NOMO-1 treated with dmso at 0.1 percent for 144 hours (cell line): Measurements from ENCODE around the gene ALKAL2.

Experiments
- DNase-seq: peaks from one replicate; lab custom pipeline; 2025; ENCODE audit not compliant: unreplicated experiment; lab: John Stamatoyannopoulos, UW

The ALKAL2 gene

DNA sequence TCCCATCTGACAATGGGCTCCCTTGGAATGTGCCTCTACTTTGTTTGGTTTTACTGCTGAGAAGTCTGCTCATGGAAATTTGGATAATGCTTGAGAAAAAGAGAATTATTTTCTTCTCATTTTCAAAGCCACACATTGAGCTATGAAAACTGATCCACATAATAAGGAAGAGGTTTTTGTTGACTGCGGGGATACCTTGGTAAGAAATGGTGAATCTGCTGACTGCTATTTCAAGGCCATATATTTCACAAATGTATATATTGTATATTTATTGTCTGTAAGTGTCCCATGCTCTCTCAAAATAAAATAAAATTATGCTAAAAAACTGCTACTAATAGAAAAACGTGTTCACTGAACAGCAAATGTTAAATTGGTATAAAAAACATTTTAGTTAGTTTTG, 39.2 kb downstream of the ALKAL2 start:
- DNase-seq, result no peak

DNA sequence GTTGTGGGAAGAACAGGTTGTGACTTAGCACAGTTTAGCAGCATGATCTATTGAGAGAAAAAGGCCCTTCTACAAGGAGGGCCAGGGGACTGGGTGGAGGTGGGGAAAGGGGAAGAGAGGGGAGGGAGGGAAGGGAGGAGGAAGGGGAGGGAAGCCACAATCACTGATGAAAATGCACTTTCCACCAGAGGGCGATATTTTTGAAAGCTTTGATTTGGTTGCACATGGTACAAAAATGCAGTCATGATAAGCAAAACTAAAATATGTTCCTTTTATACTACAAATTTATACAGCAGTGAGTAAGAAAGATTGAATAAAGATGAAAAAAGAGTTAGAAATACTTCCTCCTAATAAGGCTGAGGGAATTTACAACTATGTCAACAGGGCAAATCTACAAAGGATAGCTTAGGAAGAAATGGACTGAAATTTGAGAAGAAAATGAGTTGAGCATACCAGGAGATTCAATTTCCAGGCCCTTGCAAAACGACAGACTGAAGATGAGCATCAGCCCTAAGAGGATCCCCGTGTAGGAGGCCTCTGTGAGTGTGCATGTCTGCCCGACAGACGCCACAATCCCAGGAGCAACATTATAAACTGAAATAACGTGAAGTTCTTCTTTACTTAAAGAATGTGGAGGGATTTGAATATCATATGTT, 41.3 kb downstream of the ALKAL2 start:
- DNase-seq, result no peak

DNA sequence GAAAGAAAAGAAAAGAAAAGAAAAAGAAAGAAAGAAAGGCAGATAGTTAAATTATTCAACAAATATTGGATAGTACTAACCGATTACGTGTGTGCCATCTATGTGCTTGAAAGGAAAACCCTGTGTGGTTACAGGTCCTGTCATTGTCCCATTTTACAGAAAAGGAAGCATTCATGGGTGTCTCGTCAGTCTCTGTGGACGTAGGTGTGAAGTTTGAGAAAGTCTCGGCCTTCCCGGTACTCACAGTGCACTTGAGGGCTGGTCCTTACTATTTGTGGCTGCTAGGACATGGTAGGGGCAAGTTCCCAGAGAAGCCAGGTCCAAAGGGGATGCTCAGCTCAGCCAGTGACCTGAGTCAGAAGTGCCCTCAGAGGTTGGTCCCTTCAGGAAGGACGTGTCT, 43.3 kb downstream of the ALKAL2 start:
- no peak for DNase-seq

DNA sequence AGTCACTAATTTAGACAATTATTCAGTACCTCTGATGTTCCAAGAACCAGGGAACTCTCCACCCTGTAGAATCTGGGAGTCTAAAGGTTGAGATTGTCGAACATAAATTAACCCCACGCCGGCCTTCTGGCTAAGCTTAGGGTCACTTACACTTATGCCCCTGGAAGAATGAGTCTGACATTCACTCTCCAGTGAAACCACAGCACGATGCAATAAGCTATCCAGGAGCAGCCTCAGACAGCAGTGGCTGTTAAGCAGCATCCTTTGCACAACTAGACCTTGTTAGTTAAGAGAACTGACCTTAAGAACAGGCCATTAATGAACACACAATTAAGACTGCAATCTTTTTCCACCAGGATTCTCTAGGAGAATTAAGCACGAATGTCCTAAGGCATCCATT, 49.0 kb downstream of the ALKAL2 start:
- DNase-seq, result no peak

DNA sequence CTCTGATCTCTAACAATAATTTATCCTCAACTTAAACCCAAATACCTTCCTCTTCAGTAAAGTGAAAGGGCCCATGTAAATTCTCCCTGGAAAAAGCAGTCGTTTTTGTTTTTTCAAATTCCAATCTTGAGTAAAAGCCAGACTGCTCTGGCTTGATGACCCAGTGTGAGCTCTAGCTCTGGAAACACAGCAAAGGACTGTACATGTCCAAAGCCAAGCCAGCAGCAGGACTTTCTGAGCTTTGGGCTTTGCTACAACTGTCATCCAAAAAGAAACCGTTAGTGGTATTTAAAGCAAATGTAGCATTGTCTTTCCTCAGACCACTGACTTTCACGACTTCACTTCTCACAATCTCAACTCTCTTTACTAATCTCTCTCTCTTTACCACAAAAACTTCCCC, 49.5 kb downstream of the ALKAL2 start:
- DNase-seq, result no peak

DNA sequence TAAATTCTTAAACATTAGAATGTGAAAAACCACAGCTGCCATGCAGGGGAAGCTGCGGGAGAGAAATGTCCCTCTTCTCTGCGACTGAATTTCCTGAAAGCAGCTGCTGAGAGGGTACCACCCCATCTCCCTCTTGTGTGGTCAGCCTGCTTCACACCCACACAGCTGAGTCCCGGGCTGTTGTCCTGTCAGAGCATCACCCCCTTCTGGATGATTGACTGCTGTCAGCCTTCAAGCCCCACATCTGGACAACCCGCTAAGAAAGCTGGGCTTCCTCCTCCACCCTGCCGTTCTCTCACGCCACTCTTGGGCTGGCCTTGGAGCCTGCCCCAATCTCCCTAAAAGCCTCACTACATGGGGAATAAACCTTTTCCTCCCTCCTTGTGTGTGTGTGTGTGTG, 50.0 kb downstream of the ALKAL2 start:
- DNase-seq, result no peak

DNA sequence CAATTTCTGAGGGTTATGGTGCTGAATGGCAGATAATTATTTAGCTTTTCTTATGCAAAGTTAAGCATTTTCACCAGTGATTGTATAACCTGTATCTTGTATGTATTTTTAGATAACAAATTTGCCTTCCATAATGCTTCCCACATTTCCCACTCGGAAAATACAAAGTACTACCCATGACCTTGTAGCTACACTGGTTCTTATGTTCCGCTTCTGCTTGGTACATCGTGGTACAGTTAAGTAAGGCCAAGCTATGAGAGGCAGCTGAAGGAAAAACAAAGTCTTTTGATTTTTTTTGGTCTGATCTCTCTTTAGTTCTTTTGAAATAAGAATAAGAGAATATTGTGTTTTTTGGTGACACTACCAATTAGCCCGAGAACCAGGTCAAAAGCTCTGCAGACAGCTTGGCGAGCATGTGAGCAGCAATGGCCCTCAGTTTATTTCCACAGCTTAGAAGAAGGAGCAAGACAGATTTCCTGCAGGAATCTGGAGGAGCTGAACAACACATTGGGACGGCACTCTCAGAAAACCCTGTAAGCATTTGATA, 50.8 kb downstream of the ALKAL2 start:
- no peak for DNase-seq

DNA sequence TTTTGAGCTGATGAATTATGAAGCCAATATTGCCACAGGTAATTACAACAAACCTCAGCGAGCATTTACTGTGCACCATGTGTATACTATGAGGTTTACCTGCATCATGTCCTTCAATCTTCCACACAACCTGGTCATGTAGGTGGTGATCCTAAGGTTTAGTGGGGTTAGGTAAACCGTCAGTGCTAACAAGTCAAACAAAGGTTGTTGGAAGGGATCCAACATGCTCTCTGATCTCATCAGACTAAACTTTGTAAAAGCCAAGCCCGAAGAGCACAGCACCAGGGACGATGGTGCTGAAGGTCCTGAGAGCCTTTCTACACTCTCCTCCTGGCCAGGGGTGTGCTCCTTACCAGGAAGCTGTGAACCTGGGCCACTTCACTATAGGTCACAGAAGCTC, 53.5 kb downstream of the ALKAL2 start:
- DNase-seq, result no peak

DNA sequence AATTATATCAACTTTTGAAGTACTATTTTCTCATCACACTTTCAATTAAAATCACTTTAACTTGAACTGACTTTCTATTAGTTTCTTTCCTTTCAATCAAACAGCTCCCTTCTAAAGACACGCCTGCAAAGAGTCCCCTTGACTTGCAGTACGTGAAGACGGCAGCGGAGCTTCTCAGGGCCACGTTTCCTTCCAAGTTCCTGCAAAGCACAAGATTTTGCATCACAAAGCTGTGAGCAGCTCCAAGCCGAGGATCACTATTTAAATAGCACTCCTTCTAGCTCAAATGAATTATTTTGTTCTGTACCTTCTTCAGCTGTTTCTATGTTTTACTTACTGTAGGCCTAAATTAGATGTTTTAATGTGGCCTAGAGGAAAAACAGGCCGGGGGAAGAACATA, 54.9 kb downstream of the ALKAL2 start:
- no peak for DNase-seq

DNA sequence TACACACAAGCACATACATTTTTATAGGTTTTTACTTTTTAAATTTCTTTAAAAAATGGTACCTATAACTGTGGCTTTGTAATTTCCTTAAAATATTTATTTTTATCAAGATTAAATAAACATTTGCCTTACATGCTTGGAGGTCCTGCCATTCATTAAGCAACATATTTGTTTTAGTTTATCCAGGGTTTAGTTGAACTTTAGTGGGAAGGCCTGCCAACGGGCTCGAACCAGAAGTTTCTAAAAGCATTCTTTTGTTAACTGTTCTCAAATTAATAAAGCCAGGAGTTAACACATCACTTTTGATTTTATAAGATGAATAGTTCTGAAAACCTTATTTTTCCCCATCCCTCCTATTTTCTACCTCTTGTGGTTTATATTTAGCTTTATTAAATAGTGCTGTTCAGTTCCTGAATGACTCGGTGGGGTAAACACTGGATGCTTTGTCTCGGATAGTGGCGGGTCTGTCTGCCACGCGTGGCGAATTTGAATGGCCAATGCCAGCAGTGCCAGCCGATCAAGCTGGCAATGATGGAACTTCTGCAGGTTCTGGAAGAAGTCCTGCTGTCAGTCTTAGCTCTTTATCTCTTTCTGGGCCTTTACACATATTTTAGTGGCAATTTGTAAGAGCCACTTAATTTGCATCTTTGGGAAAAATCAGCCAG, 56.2 kb downstream of the ALKAL2 start:
- no peak for DNase-seq
